ENCODE data around the gene SRC. TPM values are rescaled to one million over a fixed set of nuclear protein-coding genes. Genes with fewer than 3 reads are reported as not detected.
A peak's percentile ranks its signal among the peaks of the same experiment; 100 is the strongest.

Gene SRC
- total and polyA plus RNA-seq, 3 experiments from 2014 or later: 1.2 to 2.7 (median 2.4) TPM

DNA sequence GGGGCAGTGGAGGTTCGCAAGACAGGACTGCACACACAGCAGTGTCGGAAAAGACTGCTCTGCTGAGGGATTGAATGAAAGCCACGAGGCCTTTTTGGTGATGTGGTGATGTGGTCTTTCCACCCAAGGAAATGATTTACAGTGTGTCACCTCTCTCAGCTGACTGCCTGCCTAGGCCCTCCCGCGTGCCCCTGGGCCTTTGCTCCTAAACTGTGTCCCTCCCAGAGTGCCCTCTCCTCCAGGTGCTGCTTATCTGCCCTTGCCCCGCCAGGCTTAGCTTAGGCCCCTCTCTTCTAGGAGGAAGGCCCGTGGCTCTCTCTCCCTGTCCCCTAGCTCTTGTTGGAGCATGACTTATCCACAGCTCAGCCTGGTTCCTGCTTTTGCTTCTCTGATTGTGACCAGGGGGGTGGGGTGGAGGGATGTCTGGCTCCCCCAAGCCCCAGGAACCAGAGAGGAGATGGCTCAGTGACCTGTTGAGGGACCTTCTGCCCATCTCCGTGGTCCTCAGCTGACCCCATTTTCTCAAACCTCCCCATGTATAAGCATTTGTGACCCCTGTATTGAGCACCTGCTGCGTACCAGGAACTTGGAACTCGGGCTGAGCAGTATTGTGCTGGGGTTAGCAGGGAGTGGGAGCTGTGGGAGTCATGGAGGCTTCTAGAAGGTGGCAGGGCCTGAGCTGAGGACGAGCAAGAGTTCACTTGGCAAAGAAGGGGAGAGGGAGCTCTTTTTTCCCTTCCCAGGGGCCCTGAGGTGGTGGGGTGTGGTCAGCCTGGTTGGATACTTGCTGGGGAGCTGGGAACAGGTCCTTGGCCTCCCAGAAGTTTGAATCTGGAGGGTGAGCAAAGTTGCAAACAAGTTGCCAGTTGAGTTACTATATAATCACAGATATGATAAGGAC lies 2.2 kb downstream of the SRC start:
- Histone ChIP-seq H3K36me3 (ENCODE audit: insufficient read depth, low read length) (no peaks in the 10 kb centered on the region), H3K9me3 (ENCODE audit: low read length) (no peaks in the 10 kb centered on the region), H3K27ac (ENCODE audit: low read depth, low read length) (no peak overlapping the region), H3K4me1 (ENCODE audit: insufficient read depth, low read length) (no peaks in the 10 kb centered on the region), H3K27me3 (ENCODE audit: insufficient read depth, low read length, poor library complexity, severe bottlenecking) (no peaks in the 10 kb centered on the region), H3K4me3 (ENCODE audit: low read length) (no peak overlapping the region)
- Mint-ChIP-seq H3K4me1 (peaks cover 7 to 22% (median 19%) of the 10 kb centered on the region in 3 donors), H3K36me3 (no peaks in the 10 kb centered on the region), H3K27ac (peak overlapping the region in 4 of 8 donors; percentile 7 to 96 (median 54)), H3K9me3 (no peaks in the 10 kb centered on the region), H3K4me3 (peak overlapping the region; percentile 36 to 81 (median 61)), H3K27me3 (peaks cover 0 to 2% of the 10 kb centered on the region in 2 donors)
- ChIA-PET CTCF (interaction anchor here (0.8 kb wide), 1 partner anchor 59 kb away, joined by 3 read pairs; no protein-coding TSS in a partner anchor), POLR2A (no interaction called here)
- DNase-seq: no peak

- POLR2A ChIA-PET: no interaction called here
- CTCF ChIA-PET: interaction anchor here (0.8 kb wide), 1 partner anchor 60 kb away, joined by 3 read pairs; no protein-coding TSS in a partner anchor
- Mint-ChIP-seq H3K4me1 (peaks cover under 1 to 15% (median 12%) of the 10 kb centered on the region in 3 donors), H3K27ac (peak overlapping the region in 1 of 8 donors; percentile 48), H3K36me3 (no peaks in the 10 kb centered on the region), H3K4me3 (peak overlapping the region in 1 of 7 donors; percentile 16), H3K27me3 (no peaks in the 10 kb centered on the region), H3K9me3 (no peaks in the 10 kb centered on the region)
- H3K36me3 ChIP-seq (ENCODE audit: insufficient read depth, low read length): no peaks in the 10 kb centered on the region
- H3K27me3 ChIP-seq (ENCODE audit: insufficient read depth, low read length, poor library complexity, severe bottlenecking): no peaks in the 10 kb centered on the region
- DNase-seq: no peak
- no peak overlapping the region for H3K4me3 ChIP-seq (ENCODE audit: low read length)
- no peak overlapping the region for H3K27ac ChIP-seq (ENCODE audit: low read depth, low read length)
- H3K9me3 ChIP-seq (ENCODE audit: low read length): no peaks in the 10 kb centered on the region
- no peaks in the 10 kb centered on the region for H3K4me1 ChIP-seq (ENCODE audit: insufficient read depth, low read length)
Observed at GRCh38 chr20:37348792-37349516, 3.0 kb downstream of the SRC start.

DNA sequence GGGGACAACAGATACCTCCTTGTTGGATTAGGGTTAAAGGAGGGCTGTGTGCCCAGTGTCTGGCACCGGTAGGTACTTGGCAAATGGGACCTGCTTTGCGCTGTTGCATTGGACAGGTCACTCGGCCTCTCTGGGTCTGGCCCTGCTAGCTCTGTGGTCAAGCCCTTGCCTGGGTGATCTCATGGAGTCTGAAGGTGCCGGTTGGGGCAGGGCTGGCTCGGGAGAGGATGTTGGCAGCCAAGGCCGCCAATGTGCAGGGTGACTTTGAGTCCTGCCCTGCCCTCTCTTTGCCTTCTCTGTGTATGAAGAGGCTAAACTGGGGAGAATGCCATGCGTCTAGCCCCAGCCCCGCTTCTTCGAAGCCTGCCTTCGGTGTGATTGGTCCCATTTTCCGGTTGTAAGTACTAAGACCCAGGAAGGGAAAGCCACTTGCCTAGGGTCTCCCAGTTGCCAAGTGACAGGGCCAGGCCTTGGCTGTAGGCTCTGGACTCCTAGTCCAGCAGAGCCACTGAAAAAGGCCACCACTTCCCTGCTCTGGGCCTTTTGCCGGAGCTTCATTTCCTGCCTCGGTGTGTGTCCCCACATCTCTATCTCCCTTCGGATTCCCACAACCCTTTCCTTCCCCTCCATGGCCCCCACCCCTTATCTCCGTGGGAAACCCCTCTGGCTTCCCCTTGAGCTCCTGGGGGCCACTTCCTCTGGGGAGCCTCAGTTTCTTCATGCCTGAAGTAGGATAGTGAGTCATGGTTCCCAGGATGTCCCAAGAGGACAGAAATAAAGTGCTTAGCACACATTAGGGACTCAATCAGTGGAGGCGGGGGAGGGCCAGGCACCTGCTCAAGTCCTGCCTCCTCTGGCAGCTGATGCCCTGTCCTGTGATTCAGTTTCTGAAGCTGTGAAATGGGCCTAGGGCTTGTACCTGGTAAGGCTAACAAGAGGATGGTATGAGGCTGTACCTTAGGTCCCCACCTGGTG lies 3.9 kb downstream of the SRC start:
- H3K4me1 Mint-ChIP-seq: peaks cover 0 to 11% (median 8%) of the 10 kb centered on the region in 3 donors
- no peak overlapping the region for H3K27ac ChIP-seq (ENCODE audit: low read depth, low read length)
- H3K4me3 Mint-ChIP-seq: peak overlapping the region in 1 of 7 donors; percentile 16
- ChIA-PET CTCF (interaction anchor here (1.3 kb wide), 1 partner anchor 35 kb away, joined by 3 read pairs; no protein-coding TSS in a partner anchor), POLR2A (no interaction called here)
- H3K36me3 Mint-ChIP-seq: no peaks in the 10 kb centered on the region
- no peak overlapping the region for H3K4me3 ChIP-seq (ENCODE audit: low read length)
- H3K27me3 ChIP-seq (ENCODE audit: insufficient read depth, low read length, poor library complexity, severe bottlenecking): no peaks in the 10 kb centered on the region
- no peaks in the 10 kb centered on the region for H3K4me1 ChIP-seq (ENCODE audit: insufficient read depth, low read length)
- no peaks in the 10 kb centered on the region for H3K36me3 ChIP-seq (ENCODE audit: insufficient read depth, low read length)
- no peaks in the 10 kb centered on the region for H3K27me3 Mint-ChIP-seq
- peak overlapping the region in 2 of 8 donors; percentile 38 to 83 for H3K27ac Mint-ChIP-seq
- no peaks in the 10 kb centered on the region for H3K9me3 ChIP-seq (ENCODE audit: low read length)
- H3K9me3 Mint-ChIP-seq: no peaks in the 10 kb centered on the region
- DNase-seq: no peak

GRCh38 chr20:37350649-37351574 lies 5.0 kb downstream of the SRC start:
- ChIA-PET CTCF (interaction anchor here (1.3 kb wide), 1 partner anchor 34 kb away, joined by 3 read pairs; no protein-coding TSS in a partner anchor), POLR2A (no interaction called here)
- Mint-ChIP-seq H3K27ac (peak overlapping the region in 2 of 8 donors; percentile 6 to 15), H3K4me3 (peak overlapping the region in 1 of 7 donors; percentile 26), H3K4me1 (peaks cover 0 to 9% (median 6%) of the 10 kb centered on the region in 3 donors), H3K36me3 (no peaks in the 10 kb centered on the region), H3K9me3 (no peaks in the 10 kb centered on the region), H3K27me3 (no peaks in the 10 kb centered on the region)
- Histone ChIP-seq H3K27me3 (ENCODE audit: insufficient read depth, low read length, poor library complexity, severe bottlenecking) (no peaks in the 10 kb centered on the region), H3K27ac (ENCODE audit: low read depth, low read length) (no peak overlapping the region), H3K4me3 (ENCODE audit: low read length) (no peak overlapping the region), H3K36me3 (ENCODE audit: insufficient read depth, low read length) (no peaks in the 10 kb centered on the region), H3K4me1 (ENCODE audit: insufficient read depth, low read length) (no peaks in the 10 kb centered on the region), H3K9me3 (ENCODE audit: low read length) (no peaks in the 10 kb centered on the region)
- no peak for DNase-seq

DNA sequence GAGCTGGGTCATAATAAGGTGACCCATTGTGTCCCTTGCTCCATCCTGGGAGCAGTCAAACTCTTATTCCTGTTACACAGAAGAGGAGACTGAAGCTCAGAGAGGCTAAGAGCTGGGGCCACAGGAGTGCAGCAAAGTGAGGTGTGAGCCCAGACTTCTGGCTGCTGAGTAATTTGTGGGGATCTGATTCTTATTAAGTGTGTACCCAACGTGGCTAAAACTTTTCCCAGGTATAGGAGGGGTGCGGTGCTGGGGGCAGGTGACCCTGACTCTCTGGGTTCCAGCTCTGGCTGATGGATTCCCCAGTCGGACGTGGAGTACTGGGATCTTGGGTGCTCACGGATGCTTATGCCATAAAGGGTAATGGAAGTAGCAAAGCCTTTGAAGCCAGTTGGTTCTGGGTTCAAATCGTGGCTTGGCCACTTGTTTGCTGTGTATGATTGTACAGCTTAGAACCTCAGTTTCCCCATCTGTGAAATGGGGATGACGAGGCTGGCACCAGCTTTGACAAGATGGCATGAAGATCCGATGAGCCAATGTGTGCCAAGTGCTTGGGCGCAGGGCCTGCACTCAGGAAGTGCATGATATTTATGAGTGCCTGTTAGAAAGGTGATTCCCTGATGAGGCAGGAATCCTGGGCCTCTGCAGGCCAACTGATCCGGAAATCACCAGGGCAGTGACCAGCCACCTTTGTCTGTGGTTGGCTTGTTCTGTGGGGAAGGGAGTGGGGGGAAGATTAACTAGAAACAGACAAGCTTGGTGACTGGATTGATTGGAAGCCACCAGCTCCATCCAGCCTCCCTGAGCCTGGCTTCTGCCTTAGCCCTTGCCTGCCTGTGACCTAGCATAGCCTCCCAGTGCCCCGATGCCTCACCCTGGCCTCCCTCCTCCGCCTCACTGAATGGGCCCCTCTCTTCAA lies 6.0 kb downstream of the SRC start:
- DNase-seq: no peak
- no peaks in the 10 kb centered on the region for H3K27me3 Mint-ChIP-seq
- H3K27ac Mint-ChIP-seq: peak overlapping the region in 2 of 8 donors; percentile 60 to 74
- H3K4me3 ChIP-seq (ENCODE audit: low read length): no peak overlapping the region
- CTCF ChIA-PET: no interaction called here
- H3K36me3 Mint-ChIP-seq: no peaks in the 10 kb centered on the region
- peaks cover 0 to 11% (median 6%) of the 10 kb centered on the region in 3 donors for H3K4me1 Mint-ChIP-seq
- no peaks in the 10 kb centered on the region for H3K9me3 ChIP-seq (ENCODE audit: low read length)
- H3K27me3 ChIP-seq (ENCODE audit: insufficient read depth, low read length, poor library complexity, severe bottlenecking): no peaks in the 10 kb centered on the region
- no peaks in the 10 kb centered on the region for H3K4me1 ChIP-seq (ENCODE audit: insufficient read depth, low read length)
- no peak overlapping the region for H3K27ac ChIP-seq (ENCODE audit: low read depth, low read length)
- POLR2A ChIA-PET: no interaction called here
- H3K36me3 ChIP-seq (ENCODE audit: insufficient read depth, low read length): no peaks in the 10 kb centered on the region
- H3K4me3 Mint-ChIP-seq: peak overlapping the region in 1 of 7 donors; percentile 26
- H3K9me3 Mint-ChIP-seq: no peaks in the 10 kb centered on the region

GRCh38 chr20:37352608-37352980 lies 6.7 kb downstream of the SRC start:
- ChIA-PET POLR2A (no interaction called here), CTCF (no interaction called here)
- DNase-seq: no peak
- no peaks in the 10 kb centered on the region for H3K36me3 ChIP-seq (ENCODE audit: insufficient read depth, low read length)
- Mint-ChIP-seq H3K4me1 (peaks cover 0 to 11% (median 2%) of the 10 kb centered on the region in 3 donors), H3K4me3 (peak overlapping the region in 1 of 7 donors; percentile 68), H3K36me3 (peaks cover 0 to 1% (median 0%) of the 10 kb centered on the region in 3 donors), H3K27ac (no peak overlapping the region), H3K27me3 (no peaks in the 10 kb centered on the region), H3K9me3 (no peaks in the 10 kb centered on the region)
- no peak overlapping the region for H3K27ac ChIP-seq (ENCODE audit: low read depth, low read length)
- H3K9me3 ChIP-seq (ENCODE audit: low read length): no peaks in the 10 kb centered on the region
- H3K4me1 ChIP-seq (ENCODE audit: insufficient read depth, low read length): no peaks in the 10 kb centered on the region
- no peaks in the 10 kb centered on the region for H3K27me3 ChIP-seq (ENCODE audit: insufficient read depth, low read length, poor library complexity, severe bottlenecking)
- no peak overlapping the region for H3K4me3 ChIP-seq (ENCODE audit: low read length)

All from CD8-positive, alpha-beta memory T cell (primary cell).